HG02970 (cell line): ENCODE data around the gene POPDC2.
"Not testable (repeated sequence)": the region's sequence is repeated elsewhere in the genome, so short reads cannot be mapped to it uniquely, and the experiment has no call there.

ENCODE experiments used
- ATAC-seq: cut with Tn5 transposase; IDR thresholded peaks from one replicate; pipeline ENCODE4 v1.9.1; 2021; ENCODE audit warnings: mild to moderate bottlenecking, moderate library complexity, moderate number of reproducible peaks; ENCODE audit not compliant: unreplicated experiment, low FRiP score

POPDC2 gene

GRCh38 chr3:119660474-119661440 lies at the start of gene POPDC2:
Gene POPDC2, minus strand, starts transcription at chr3:119660589. Its CDS starts 166 bp downstream, at chr3:119660423.
- no peak for ATAC-seq

GRCh38 chr3:119703820-119704531 lies 43.6 kb upstream of the POPDC2 start:
- no peak for ATAC-seq

- peak; percentile 79 for ATAC-seq
Observed at GRCh38 chr3:119702530-119703527, 42.4 kb upstream of the POPDC2 start, which contains the start of gene CFAP91. Gene CFAP91, plus strand, starts transcription at chr3:119703022. Its CDS starts 77 bp downstream, at chr3:119703099.

GRCh38 chr3:119700920-119701734 lies 40.7 kb upstream of the POPDC2 start:
- ATAC-seq: no peak

GRCh38 chr3:119700269-119700919 lies 40.0 kb upstream of the POPDC2 start:
- ATAC-seq: no peak

GRCh38 chr3:119697394-119697793 lies 37.0 kb upstream of the POPDC2 start:
- ATAC-seq: no peak

- no peak for ATAC-seq
Observed at GRCh38 chr3:119695480-119695879, 35.1 kb upstream of the POPDC2 start.

GRCh38 chr3:119690043-119690656 lies 29.8 kb upstream of the POPDC2 start:
- ATAC-seq: no peak

- no peak for ATAC-seq
Observed at GRCh38 chr3:119683421-119683820, 23.0 kb upstream of the POPDC2 start.

GRCh38 chr3:119681279-119681678 lies 20.9 kb upstream of the POPDC2 start:
- no peak for ATAC-seq

- ATAC-seq: no peak
Observed at GRCh38 chr3:119679874-119680273, 19.5 kb upstream of the POPDC2 start.

GRCh38 chr3:119678209-119678608 lies 17.8 kb upstream of the POPDC2 start:
- not testable (repeated sequence) for ATAC-seq

GRCh38 chr3:119677641-119677934 lies 17.2 kb upstream of the POPDC2 start:
- no peak for ATAC-seq

- peak; percentile 92 for ATAC-seq
Observed at GRCh38 chr3:119676771-119677640, 16.6 kb upstream of the POPDC2 start, which contains the start of gene COX17. Gene COX17, minus strand, starts transcription at chr3:119677406. Its CDS starts 96 bp downstream, at chr3:119677310.

GRCh38 chr3:119676020-119676419 lies 15.6 kb upstream of the POPDC2 start:
- ATAC-seq: no peak

- ATAC-seq: no peak
Observed at GRCh38 chr3:119675188-119675874, 14.9 kb upstream of the POPDC2 start.

GRCh38 chr3:119673875-119674274 lies 13.5 kb upstream of the POPDC2 start:
- no peak for ATAC-seq
